GM21515 (cell line): ENCODE data around the gene CPVL.

Experiments used
- ATAC-seq: cut with Tn5 transposase; IDR thresholded peaks from one replicate; pipeline ENCODE4 v1.9.1; 2021; ENCODE audit not compliant: unreplicated experiment

CPVL gene

DNA sequence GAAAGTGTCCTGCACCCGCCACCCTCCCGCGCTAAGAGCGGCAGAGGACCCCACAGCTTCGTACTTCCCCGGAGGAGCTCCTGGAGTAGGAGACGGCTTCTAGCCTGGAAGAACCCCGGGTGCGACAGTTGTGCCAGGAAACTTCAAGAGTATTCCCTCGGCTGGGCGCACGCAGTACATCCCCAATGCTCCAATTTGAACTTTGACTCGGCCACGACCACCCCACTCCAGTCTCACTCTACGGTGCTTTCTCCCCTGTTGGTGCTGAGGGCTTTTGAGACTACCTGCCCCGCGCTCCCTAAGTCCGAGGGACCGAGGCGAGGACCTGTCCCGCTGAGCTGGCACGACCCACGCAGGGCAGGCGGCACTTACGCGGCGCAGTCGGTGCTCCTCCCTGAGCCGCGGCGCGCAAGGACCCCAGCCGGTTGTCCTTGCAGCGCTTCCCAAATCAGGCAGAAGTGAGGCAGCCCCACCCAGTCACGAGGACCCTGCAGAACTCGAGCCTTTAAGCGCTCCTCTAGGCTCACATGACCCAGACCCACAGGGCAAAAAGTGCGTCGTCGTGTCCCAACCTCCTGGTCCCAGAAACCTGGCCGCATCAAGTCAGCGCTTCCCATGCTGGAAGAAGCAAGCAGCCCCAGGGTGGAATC, at the start of gene CPVL:
CPVL (minus strand) TSS at position 481 of the 650 bp plus-strand sequence. CDS start 25,476 bp downstream, outside the sequence.
- ATAC-seq: no peak

DNA sequence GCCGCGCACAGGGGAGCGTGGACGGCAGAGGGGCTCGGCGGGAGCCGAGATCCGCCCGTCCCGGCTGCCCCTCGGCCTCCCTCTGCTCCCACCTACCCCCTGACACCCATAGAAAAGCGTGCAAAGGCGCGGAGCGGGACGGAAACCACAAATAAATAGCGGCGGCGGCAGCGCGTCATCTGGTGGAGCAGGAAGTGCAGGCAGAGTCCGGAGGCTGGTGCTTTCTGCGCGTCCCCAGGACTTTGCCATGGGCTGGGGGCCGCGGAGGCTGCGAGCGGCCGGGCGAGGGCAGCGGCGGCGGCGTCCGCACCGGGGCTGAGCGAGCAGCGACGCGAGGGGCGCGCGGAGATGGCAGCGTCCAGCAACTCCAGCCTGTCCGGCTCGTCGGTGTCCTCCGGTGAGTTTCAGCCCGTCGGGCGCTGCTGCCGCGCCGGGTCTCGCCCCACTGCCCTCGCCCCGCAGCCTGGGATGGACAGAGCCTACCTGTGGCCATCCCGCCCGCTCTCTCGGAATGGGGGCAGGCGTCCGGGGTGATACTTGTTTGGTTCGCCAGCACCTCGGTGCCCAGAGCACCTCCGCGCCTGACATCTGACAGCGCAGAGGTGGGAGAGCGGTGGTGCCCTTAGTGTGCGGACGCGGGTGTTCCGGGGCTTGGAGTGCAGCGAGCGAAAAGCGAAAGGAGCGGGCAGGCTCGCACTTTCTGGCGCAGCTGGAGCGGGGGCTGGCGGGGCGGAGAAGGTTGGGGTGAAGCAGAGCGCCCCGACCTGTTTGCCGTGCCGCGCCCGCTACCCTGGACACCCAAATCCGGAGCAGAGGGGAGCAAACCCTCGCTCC, 48.5 kb upstream of the CPVL start, which contains the start of gene CHN2:
CHN2 (plus strand) TSS at position 182 of the 834 bp plus-strand sequence.
- no peak for ATAC-seq

DNA sequence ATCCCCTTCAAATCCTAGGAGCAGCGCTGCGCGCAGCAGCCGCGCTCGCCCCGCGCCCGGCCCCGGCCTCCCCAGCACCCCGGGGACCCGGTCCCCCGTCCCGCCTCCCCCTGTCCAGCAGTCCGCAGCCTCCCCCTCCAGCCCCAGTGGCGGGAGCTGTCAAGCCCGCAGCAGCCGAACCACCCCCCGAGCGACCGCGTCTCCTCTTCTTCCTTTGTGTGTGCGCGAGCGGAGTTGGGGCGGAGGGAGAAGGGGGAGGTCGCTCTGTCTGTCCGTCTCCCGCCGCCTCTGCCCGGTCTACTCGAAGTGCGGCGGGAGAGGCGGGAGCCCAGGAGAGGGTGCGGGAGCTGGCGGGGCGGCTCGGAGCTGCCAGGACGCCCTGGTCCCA, 47.9 kb upstream of the CPVL start:
- ATAC-seq: no peak

DNA sequence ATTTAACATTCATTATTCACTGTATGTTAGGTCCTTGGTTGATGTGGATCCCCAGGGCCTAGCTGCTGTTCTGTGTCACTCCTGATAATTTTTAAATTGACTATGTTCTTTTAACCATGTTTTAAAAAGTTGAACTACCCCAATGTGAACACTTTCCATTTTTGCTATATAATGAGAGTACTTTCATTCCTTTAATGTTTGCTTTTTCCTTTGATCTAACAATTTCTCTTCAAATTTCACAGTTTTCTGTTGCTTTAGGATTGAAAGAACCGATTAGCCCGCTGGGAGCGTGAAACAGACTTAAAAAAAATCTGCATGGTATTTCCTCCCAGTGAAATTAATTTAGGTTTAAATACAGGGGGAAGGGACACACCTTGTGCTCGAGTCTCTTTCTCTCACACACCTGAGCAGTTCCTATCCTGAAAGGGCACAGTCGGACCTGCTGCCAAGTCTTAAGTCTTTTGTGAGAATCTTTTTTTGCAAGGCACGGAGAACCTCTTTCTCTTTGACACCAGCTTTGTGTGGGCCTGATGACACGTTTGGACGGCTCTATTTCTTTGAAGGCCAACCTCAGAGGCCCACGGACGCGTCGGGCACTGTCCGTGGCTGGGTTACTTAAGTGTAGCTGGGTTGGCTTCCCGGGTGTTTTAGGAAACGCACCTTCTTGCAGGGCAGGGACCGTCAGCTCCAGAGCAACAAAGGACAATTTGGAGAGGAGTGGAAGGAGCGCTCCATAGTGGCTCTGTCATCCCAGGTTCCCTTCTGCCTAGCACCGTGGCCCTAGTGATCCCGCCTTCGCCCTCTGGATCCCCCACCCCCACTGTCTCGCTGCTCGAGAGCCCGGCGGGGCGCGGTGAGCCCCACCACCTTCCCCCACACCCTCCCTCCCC, 47.2 kb upstream of the CPVL start:
- ATAC-seq: no peak

DNA sequence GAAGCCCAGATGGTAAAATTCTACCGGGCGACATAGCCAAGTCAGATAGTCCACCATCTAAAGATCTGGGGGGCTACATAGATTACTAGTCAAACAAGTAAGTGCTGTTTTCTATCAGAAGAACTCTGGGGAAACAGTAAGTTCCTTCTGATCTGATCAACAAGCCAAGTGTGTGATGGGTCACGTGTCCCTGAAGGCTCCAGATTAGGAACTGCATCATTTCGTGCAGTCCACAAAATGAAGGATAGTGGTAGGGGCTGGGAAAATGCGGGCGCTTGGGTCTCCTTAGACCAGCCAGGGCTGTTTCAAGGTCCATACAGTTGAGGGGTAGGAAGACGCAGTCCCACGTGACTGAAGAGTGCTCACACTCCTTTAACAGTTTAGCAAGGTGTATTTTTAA, 46.5 kb upstream of the CPVL start:
- no peak for ATAC-seq

DNA sequence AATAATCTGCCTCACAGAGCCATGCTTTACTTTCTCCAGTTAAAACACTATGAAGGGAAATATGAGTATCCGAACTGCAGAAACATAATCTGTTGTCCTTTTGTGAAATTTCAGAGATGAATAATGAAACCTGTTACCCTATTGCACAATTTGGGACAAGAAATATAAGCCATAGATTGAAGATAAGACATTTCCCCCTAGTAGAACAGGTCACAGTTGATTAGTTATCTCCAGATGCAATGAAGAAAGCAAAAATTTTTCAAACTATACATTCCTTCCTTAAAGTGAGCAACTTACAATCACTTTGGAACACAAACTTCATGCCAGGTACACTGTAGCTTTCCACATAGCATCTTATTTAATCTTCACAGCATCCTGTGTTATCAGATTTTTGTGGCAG, 46.0 kb upstream of the CPVL start:
- ATAC-seq: no peak

DNA sequence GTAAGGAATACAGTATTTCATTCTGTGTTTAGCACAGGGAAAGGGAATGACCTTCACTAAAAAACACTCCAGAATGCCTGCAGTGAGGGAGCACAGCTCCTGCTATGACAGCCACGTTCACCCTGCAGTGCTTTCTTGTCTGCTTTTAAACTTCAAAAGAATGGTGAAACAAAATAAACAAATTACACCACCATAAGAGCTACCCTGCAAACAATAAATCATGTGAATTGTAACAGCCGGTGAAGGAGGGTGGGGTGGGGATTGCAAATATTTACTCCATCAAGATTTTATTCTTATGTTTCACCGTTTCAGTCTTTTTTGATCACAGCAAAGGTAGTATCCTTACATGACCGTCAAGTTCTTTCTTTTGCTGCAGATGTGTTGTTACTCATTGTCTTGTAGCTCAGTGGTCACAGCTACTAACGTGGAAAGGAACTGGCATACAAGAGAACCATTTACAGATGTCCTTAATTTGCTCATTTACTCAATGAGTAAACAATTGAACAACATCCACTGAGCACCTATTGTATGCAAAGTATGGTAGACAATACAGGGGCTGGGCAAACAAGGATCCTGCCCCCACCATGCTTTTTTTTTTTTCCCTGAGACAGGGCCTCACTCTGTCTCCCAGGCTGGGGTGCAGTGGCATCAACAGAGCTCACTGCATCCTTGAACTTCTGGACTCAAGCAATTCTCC, 44.2 kb upstream of the CPVL start:
- no peak for ATAC-seq

DNA sequence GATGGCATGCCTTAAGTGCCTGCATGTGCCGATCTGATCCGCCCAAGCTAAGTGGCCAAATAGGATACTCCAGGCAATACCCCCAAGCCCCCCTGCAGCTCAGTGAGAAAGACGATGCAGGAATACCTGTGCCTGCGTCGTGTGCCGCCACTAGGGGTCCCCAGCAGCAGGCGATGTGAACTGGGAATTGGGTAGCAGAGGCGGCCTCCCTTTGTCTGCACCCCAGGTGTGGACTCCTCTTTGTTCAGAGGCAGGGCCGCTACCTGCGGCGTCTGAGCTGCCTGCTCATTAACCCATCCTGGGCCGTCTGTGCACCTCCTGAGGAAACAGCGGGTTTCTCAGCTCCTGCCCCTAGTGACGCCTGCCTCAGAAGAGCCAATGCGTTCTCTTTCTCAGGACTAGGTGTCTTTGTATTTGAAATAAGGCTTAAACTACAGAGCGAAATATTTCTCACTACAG, 43.4 kb upstream of the CPVL start:
- ATAC-seq: no peak

DNA sequence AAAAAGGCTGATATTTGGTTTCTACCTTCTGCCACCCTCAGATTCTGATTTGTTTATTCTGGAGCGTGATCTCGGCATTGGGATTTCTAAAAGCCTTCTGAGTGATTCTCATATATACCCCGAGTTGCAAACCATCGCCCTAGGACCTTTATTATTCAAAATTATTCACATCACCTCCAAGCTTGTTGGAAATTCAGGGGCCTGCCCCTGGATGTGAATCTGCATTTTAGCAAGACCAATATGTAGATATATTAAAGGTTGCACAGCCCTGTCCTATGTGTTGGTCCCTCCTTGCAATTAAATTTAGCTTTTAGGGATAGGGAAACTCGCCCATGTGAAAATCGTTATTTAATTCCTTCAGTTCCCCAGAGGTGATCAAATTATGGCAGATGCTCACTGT, 39.3 kb upstream of the CPVL start:
- ATAC-seq: no peak

DNA sequence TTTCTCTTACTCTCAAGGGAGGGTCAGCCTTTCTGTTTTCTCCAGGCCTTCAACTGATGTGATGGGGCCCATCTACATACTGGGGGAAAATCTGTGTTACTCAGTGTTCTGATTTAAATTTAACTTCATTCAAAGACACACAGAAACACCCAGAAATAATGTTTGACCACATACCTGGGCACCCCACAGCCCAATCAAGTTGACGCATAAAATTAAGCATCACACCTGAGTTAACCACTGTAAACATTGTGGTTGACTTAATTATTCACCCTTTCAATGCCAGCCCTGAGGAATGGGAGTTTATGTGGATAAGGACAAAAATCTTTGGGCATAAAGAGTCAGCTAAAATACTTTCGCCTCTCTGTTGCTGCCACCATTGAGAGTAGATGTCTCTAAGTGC, 38.3 kb upstream of the CPVL start:
- ATAC-seq: no peak

DNA sequence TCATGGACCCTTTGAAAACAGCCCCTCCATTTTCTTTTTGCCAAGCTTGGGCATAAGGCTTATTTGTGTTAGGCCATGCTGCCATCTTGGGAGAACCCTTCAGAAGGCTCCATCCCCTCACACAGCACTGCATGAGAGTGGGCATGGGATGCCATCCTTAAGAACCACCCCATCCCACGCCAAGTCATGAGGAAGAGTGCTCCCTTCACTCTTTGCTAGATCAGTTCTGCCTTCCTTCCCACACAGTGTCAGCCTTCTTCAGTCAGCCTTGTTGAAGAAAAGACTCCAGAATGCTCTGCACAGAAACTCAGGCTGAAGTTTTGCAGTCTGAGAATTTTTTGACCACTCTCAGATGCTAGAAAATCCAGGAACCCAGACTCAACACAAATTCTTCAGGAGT, 32.8 kb upstream of the CPVL start:
- ATAC-seq: no peak

DNA sequence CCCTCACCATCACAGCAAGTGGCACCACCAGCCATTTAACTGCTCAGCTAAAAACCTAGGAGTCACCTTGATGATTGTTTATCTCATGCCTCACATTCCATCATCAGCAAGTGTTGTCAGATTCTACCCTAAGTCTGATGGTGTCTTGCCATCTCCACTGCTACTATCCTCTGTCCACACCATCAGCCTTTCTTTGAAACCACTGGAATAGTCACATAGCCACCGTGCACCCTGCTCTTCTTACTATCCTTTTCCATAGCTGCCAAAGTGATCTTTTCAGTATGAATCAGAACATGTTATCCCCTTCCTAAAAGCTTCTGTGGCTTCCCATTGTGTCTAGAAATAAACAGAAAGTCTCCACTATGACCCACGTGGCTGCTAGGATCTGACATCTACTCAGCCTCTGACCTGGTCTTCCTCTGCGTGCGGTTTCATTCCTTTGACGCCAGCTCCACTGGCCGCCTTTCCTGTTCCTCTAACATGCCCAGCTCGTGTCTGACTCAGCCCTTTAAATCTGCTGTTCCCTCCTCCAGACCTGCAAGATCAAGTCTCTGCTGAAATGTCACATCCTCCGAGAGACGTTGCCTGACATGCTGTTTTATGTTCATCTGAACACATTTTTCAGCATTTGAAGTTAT, 31.7 kb upstream of the CPVL start:
- no peak for ATAC-seq

DNA sequence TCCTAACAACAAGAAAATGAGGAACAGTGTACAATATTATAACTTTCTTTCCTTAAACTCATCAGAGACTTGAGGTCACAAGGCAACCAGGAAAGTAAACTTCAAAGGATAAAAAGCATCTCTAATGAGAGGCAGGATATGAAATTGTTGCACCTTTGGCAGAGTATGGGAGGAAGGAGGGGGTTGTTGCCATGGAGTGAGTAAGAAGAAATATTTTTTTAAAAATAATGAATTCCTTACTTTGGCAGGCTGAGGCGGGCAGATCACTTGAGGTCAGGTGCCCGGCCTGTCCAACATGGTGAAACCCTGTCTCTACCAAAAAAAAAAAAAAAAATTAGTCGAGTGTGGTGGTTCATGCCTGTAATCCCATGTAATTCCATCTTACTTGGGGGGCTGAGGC, 27.1 kb upstream of the CPVL start:
- no peak for ATAC-seq

DNA sequence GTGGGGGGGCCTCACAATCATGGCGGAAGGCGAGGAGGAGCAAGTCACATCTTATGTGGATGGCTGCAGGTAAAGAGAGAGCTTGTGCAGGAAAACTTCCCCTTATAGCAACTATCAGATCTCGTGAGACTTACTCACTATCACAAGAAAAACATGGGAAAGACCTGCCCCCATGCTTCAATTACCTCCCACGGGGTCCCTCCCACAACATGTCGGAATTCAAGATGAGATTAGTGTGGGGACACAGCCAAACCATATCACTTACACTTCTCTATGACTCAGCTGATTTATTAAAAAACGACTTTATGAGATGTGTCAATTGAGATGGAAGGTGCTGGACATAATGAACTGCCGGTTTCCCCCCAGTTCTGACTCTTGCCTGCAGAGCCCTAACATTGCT, 24.4 kb upstream of the CPVL start:
- ATAC-seq: no peak

DNA sequence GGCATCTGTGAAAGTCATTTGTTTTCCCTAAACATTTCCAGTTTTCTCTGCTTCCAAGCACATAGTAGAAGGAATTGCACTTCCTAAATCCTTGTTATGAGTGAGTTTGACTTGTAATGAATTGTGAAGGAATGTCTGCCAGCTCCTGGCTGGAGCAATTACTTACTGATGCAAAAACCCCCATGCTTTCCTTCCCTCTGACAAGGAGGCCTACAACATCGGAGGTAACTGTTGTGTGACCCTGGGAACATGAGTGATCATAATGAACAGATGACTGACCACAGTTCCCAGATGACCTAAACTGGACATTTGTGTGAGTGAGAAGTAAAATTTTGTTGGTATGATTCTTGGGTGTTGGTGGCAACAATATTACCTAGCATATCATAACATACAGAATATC, 21.4 kb upstream of the CPVL start:
- no peak for ATAC-seq

DNA sequence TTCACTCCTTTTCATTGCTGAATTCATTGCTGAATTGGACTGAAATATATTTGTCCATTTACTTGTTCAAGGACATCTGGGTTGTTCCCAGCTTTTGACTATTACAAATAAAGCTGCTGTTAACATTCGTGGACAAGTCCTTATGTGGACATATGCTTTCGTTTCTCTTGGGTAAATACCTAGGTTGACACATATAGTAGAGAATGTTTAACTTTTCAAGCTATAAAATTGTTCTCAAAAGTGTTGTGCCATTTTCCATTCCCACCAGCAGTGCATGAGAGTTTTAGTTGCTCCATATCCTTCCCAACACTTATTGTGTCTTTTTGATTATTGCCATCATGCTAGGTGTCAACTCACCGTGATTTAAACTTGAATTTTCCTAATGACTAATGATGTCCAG, 17.5 kb upstream of the CPVL start:
- ATAC-seq: no peak

DNA sequence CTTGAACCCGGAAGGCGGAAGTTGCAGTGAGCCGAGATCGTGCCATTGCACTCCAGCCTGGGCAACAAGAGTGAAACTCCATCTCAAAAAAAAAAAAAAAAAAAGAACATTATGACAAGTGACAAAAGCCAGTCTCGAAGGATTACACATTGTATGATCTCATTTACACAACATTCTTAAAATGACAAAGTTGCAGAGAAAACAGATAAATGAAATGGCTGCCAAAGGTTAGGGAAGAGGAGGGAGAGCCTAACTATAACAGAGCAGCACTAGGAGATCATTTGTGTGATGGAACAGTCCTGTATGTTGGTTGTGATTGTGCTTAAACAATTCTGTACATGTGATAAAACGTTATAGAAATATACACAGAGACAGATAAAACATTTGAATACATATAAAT, 16.2 kb upstream of the CPVL start:
- ATAC-seq: no peak

DNA sequence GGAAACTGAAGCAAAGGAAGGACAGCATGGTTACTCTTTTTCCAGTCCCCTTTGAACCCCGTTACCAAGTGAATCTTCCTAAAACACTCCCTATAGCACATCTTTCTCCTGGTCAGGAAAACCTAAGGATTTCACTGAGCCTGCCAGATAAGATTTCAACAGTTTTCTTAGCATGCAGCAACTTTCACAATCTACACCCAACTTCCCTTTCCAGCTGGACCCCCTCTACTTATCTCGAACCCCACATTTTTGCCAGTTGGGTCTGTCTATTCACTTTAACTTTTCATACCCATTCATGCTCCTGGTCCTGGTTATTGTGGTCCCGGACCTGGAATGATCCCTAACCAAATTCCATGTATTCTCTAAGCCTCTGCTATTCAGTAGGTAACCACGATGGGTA, 14.9 kb upstream of the CPVL start:
- no peak for ATAC-seq

DNA sequence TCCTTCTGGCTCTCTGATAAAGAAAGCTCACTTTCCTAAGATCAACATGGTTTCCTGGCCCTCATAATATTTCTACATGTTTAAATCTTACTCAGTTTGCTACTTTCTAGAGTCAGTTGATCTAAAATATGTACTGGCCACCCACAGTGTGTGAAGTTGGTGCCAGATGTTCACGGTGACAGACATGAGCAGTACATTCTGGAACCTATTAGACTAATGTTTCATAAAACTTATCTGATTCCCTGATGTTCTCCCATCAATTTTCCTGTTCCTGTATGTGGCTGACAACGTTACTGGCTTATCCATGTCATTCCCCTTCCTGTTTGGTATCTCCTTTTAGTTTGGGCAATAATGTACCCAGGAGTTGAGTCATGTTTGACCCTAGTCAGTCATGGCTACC, 13.7 kb upstream of the CPVL start:
- no peak for ATAC-seq

DNA sequence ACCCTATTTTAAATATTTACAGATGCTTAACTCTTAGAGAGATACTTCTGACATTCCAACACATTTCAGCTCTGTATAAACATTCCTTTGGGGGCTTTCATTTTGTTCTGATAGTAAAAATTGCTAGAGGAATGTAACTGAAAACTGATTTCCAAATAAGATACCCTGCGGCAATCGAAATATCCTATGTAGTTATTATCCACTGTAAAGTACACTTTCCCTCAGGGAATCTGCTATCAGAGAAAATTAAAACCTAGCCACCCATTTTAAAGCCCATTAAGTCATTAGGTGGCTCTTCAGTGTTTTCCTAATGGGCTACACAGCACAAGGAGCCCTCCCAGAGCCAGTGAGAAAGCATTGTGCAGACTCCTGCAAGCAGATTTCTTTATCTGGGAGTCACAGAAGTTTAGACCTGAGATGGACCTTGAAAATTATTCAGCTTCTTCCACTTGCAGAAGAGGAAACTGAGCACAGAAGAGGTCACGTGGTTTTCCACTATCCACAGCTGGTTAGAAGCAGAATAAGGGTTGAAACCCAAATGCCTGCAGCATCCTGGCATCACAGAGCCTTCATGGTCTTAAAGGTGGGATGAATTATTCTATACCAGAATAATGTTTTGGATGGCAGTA, 12.6 kb upstream of the CPVL start:
- no peak for ATAC-seq
